ENCODE data around the gene EEIG1.

Gene EEIG1

DNA sequence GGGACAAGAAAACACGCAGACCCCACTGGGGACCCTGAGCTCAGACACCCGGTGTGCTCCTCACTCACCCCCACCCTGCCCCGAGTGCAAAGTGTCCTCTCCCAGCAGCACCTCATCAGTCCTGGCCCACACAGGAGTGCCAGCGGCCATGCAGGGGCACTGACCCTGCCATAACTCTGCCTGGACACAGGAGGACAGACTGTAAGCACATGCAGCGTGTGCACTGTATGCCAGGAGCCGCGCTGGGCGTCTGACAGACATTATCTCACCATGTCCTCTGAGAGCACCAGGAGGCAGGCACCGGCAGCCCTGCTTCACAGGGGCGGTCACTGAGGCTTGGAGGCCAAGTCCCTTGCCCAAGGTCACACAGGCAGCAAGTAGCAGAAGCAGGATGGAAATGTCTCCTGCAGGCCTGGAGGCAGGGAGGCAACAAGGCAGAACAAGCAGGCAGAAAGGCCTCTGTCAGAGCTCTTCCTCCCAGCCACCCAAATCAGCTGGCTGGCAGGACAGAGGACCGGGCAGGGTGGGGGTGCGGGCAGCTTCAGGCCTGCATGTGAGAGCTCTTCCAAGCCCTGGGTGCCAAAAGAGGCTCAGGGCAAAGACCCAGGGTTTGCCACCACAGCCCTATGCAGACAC, 8.4 kb downstream of the EEIG1 start:
- Mint-ChIP-seq H3K9me3 (no peaks in the 10 kb centered on the region), H3K27ac (peak overlapping the region; percentile 69 to 97 (median 90)), H3K27me3 (ENCODE audit: low read depth) (no peaks in the 10 kb centered on the region), H3K4me3 (peak overlapping the region in 1 of 3 experiments; percentile 15), H3K4me1 (peaks cover 87% of the 10 kb centered on the region), H3K36me3 (ENCODE audit: low read depth) (no peaks in the 10 kb centered on the region)
- TF ChIP-seq, protein P1, sequence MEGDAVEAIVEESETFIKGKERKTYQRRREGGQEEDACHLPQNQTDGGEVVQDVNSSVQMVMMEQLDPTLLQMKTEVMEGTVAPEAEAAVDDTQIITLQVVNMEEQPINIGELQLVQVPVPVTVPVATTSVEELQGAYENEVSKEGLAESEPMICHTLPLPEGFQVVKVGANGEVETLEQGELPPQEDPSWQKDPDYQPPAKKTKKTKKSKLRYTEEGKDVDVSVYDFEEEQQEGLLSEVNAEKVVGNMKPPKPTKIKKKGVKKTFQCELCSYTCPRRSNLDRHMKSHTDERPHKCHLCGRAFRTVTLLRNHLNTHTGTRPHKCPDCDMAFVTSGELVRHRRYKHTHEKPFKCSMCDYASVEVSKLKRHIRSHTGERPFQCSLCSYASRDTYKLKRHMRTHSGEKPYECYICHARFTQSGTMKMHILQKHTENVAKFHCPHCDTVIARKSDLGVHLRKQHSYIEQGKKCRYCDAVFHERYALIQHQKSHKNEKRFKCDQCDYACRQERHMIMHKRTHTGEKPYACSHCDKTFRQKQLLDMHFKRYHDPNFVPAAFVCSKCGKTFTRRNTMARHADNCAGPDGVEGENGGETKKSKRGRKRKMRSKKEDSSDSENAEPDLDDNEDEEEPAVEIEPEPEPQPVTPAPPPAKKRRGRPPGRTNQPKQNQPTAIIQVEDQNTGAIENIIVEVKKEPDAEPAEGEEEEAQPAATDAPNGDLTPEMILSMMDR (IDR thresholded peaks at IDR 0.05; ENCODE audit: unreplicated experiment in 3 of 3) = no peak

DNA sequence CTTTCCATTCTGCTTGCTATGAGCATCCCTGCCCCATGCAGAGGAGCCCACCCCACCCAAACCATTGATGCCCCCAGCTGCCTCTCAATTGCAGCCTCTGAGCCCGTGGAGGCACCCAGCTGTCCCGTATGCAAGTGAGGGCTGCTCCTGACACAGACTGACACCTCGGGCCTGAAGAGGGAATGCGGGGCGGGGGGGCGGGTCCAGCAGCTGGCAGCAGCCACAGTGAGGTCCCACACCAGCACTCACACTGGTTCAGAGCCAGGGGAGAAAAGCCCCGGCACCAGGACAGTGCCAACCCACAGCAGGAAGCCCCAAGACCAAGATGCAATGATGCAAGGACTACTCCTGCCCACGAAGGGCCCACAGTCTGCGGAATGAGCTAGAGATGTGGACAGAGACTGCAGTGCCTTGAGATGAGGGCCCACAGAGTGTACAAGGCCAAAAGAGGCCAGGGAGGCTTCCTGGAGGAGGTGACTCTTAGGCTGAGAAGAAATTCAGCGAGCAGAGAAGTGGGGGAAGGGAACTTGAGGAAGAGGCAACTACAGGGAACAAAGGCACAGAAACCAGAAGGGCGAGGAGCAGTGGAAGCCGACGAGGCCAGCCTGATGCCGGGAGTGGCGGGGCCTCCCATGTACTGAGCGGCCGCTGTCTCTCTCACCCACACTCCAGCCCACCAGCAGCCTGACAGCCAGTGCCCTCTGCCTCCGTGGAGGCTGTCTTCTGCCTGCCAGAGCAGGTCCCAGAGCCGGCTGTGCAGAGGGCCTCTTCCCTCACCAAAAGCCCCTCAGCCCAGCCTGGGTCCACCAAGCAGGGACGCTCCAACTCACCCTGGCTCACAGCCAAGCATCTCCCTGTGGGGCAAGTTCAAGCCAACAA, 9.2 kb downstream of the EEIG1 start:
- Mint-ChIP-seq H3K27me3 (ENCODE audit: low read depth) (no peaks in the 10 kb centered on the region), H3K36me3 (ENCODE audit: low read depth) (no peaks in the 10 kb centered on the region)

DNA sequence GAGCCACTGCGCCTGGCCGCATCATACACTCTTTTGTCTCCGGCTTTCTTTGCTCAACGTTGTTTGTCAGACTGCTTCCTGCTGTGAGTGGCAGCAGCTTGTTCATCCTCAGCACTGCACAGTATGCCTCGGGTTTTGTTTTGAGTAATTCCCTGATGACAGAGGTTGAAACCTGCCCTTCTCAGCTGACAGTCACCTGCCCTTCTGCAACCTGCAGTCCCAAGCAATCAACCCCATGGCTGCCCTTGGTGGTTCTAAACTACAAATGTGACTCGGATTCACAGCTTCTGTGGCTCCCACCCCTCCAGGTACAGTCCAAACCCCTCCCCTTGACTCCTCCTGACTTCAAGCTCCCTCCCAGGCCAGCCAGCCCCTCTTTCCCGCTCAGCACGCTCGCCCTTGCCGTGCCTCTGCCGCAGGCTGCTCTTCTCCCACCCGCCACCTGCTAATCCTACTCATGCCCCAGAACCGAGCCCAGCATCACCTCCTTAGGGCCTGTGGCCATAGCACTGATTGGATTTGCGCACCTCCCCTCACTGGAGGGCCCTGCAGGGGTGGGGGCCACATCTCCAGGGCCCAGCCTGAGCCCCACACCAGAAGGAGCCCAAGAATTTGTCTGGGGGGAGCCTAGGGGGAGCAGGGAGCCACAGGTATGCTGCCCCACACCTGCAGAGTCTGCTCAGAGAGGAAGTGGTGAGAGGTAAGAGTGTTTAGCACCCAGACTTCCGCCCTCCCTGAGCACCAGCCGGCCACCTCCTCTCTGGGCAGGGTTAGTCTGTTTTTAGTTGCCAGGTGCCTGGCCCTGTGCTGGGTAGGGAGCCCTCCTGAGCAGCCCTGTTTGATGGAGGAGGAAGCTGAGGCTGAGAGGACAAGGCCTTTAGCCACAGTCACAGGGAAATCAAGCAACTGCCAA, 10.1 kb downstream of the EEIG1 start:
- peak overlapping the region in 1 of 3 experiments; percentile 24 for H3K4me3 Mint-ChIP-seq
- TF ChIP-seq, protein P1 (IDR thresholded peaks at IDR 0.05; ENCODE audit: unreplicated experiment in 3 of 3) = no peak
- peaks cover 81% of the 10 kb centered on the region for H3K4me1 Mint-ChIP-seq
- H3K36me3 Mint-ChIP-seq (ENCODE audit: low read depth) = no peaks in the 10 kb centered on the region
- no peaks in the 10 kb centered on the region for H3K9me3 Mint-ChIP-seq
- H3K27ac Mint-ChIP-seq = peak overlapping the region; percentile 92 to 97 (median 94)
- no peaks in the 10 kb centered on the region for H3K27me3 Mint-ChIP-seq (ENCODE audit: low read depth)

More for the DNA sequence above, 9.2 kb downstream of the EEIG1 start:
- Mint-ChIP-seq H3K4me3 (peak overlapping the region; percentile 10 to 46 (median 24)), H3K4me1 (peaks cover 81% of the 10 kb centered on the region), H3K9me3 (no peaks in the 10 kb centered on the region), H3K27ac (peak overlapping the region; percentile 69 to 97 (median 90))
- TF ChIP-seq, protein P1 (IDR thresholded peaks at IDR 0.05; ENCODE audit: unreplicated experiment in 3 of 3) = no peak

DNA sequence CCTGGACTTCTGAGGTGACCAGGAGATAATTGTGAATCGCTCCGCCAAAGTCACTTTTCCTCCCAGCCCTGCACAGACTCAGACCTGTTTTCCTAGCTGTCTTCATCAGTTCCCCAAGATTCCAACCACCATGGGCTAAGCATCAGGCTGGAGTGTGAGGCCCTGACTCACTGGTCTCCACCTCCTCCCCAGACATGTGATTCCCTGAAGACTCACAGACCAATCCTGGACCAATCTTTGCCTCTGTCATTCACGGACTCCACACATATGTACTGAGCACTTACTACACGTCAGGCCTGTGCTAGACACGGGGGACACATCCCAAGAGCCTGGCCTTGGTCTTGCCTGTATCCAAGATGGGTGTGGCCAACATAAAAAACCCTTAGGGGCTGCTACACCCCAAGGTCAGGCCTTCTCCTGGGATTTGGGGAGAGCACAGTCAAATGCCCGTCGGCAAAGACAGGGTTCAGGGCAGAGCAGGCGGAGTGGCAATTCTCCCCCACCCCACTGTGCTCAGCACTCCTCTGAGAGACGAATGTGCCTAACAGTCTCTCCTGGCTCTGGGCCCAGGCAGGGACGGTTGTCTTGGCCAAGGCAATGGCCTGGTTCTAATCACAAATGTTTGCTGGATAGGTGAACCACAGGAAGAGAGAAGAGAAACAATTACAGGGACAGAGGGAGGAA, 11.9 kb downstream of the EEIG1 start:
- H3K27ac Mint-ChIP-seq = peak overlapping the region; percentile 92 to 97 (median 94)
- peaks cover 73% of the 10 kb centered on the region for H3K4me1 Mint-ChIP-seq
- H3K27me3 Mint-ChIP-seq (ENCODE audit: low read depth) = no peaks in the 10 kb centered on the region
- H3K36me3 Mint-ChIP-seq (ENCODE audit: low read depth) = no peaks in the 10 kb centered on the region
- TF ChIP-seq, protein P1 (IDR thresholded peaks at IDR 0.05; ENCODE audit: unreplicated experiment in 3 of 3) = no peak
- no peaks in the 10 kb centered on the region for H3K9me3 Mint-ChIP-seq
- H3K4me3 Mint-ChIP-seq = peak overlapping the region in 1 of 3 experiments; percentile 29

DNA sequence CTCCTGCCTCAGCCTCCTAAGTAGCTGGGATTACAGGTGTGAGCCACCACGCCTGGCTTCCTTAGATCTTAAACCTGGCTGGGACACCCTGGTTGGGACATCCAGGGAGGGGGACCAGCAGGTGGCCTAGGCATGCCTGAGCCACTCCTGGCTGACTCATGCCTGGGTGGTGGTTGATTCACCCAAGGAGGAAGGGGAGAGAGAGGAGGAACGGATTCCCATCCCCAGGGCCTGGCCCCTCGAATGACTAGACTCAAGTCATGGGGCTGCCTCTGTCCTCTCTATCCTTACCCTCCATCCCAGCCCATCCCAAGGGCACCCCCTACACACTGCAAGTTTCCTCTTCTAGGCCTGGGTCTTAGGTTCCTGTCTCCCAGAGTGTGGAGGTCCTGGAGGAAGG, 12.7 kb downstream of the EEIG1 start:
- Mint-ChIP-seq H3K9me3 (no peaks in the 10 kb centered on the region), H3K27me3 (ENCODE audit: low read depth) (no peaks in the 10 kb centered on the region), H3K27ac (peak overlapping the region; percentile 92 to 97 (median 94)), H3K4me3 (no peak overlapping the region), H3K36me3 (ENCODE audit: low read depth) (no peaks in the 10 kb centered on the region), H3K4me1 (peaks cover 76% of the 10 kb centered on the region)
- TF ChIP-seq, protein P1 (IDR thresholded peaks at IDR 0.05; ENCODE audit: unreplicated experiment in 3 of 3) = no peak
